Measurements from ENCODE around the gene GJB2. TPM values are rescaled to one million over a fixed set of nuclear protein-coding genes. Genes with fewer than 3 reads are reported as not detected.

GJB2 gene
- total RNA-seq, 4 donors from 2014 or later, result 0.54 to 57.5 (median 5.6) TPM

- 71 to 87% methylated on average over 4 to 5 of the region's 5 CpGs for WGBS, 2 donors (ENCODE audit: low coverage in 1 of 2)
- H3K4me3 ChIP-seq, result no peak overlapping the region
- no peaks in the 10 kb centered on the region for H3K36me3 ChIP-seq
- TF ChIP-seq POLR2AphosphoS5 (IDR thresholded peaks at IDR 0.05) (no peak), EP300 (IDR thresholded peaks at IDR 0.05) (no peak), CTCF (IDR thresholded peaks at IDR 0.05) (no peak), POLR2A (IDR thresholded peaks at IDR 0.05) (no peak)
- H3K9me3 ChIP-seq, result no peaks in the 10 kb centered on the region
- peaks cover 66% of the 10 kb centered on the region for H3K27me3 ChIP-seq
- peaks cover 0 to 31% (median 13%) of the 10 kb centered on the region in 3 donors for H3K4me1 ChIP-seq
- no peak overlapping the region for H3K27ac ChIP-seq
- no peak for ATAC-seq
These were observed 2.7 kb downstream of the GJB2 start for GRCh38 chr13:20190076-20190475.

- Histone ChIP-seq H3K9me3 (no peaks in the 10 kb centered on the region), H3K36me3 (no peaks in the 10 kb centered on the region), H3K27me3 (peaks cover 66% of the 10 kb centered on the region), H3K4me3 (no peak overlapping the region), H3K4me1 (peaks cover 0 to 26% (median 13%) of the 10 kb centered on the region in 3 donors), H3K27ac (no peak overlapping the region)
- ATAC-seq, result no peak
- 82 to 97% methylated on average over 13 to 17 of the region's 28 CpGs for WGBS, 2 donors (ENCODE audit: low coverage in 1 of 2)
- no peak for TF ChIP-seq POLR2AphosphoS5 (IDR thresholded peaks at IDR 0.05)
- TF ChIP-seq CTCF (IDR thresholded peaks at IDR 0.05), result no peak
- TF ChIP-seq POLR2A (IDR thresholded peaks at IDR 0.05), result no peak
- no peak for TF ChIP-seq EP300 (IDR thresholded peaks at IDR 0.05)
These were observed 3.8 kb downstream of the GJB2 start for GRCh38 chr13:20188667-20189553.

GRCh38 chr13:20186771-20187170 is 6.0 kb downstream of the GJB2 start:
- Histone ChIP-seq H3K27me3 (peaks cover 46% of the 10 kb centered on the region), H3K36me3 (no peaks in the 10 kb centered on the region), H3K27ac (no peak overlapping the region), H3K9me3 (no peaks in the 10 kb centered on the region), H3K4me1 (peaks cover 0 to 5% (median 0%) of the 10 kb centered on the region in 3 donors), H3K4me3 (no peak overlapping the region)
- no peak for ATAC-seq
- 63 to 72% methylated on average over 3 to 6 of the region's 6 CpGs for WGBS, 2 donors (ENCODE audit: low coverage in 1 of 2)
- TF ChIP-seq EP300 (IDR thresholded peaks at IDR 0.05) (no peak), POLR2A (IDR thresholded peaks at IDR 0.05) (no peak), CTCF (IDR thresholded peaks at IDR 0.05) (no peak), POLR2AphosphoS5 (IDR thresholded peaks at IDR 0.05) (no peak)

GRCh38 chr13:20185366-20186056 is 7.2 kb downstream of the GJB2 start:
- peaks cover 45% of the 10 kb centered on the region for H3K27me3 ChIP-seq
- H3K9me3 ChIP-seq, result no peaks in the 10 kb centered on the region
- H3K36me3 ChIP-seq, result no peaks in the 10 kb centered on the region
- no peak for ATAC-seq
- 65 to 68% methylated on average over 3 of the region's 12 CpGs for WGBS, 2 donors (ENCODE audit: low coverage in 1 of 2)
- TF ChIP-seq CTCF (IDR thresholded peaks at IDR 0.05), result no peak
- no peak for TF ChIP-seq EP300 (IDR thresholded peaks at IDR 0.05)
- TF ChIP-seq POLR2AphosphoS5 (IDR thresholded peaks at IDR 0.05), result no peak
- no peak for TF ChIP-seq POLR2A (IDR thresholded peaks at IDR 0.05)
- no peak overlapping the region for H3K4me3 ChIP-seq
- no peaks in the 10 kb centered on the region for H3K4me1 ChIP-seq
- H3K27ac ChIP-seq, result no peak overlapping the region

Measured in gastroesophageal sphincter (tissue), 4 donors.